Suprapubic skin (tissue), 4 donors: ENCODE data around the gene RARB. TPM values are rescaled to one million over a fixed set of nuclear protein-coding genes. Genes with fewer than 3 reads are reported as not detected.
A peak's percentile ranks its signal among the peaks of the same experiment; 100 is the strongest.

Source experiments
- DNase-seq, 2 donors: peaks; one replicate each; pipeline ENCODE4 v3.0.0-alpha.2; 2019; ENCODE audit warnings: low spot score in 2 of 2
- H3K27ac ChIP-seq: fragments of 200-600 bp; sonication (generic); one replicate; pipeline ENCODE4 v1.5.1; 2019
- H3K27me3 ChIP-seq: fragments of 200-600 bp; sonication (generic); one replicate; pipeline ENCODE4 v1.5.1; 2019
- H3K36me3 ChIP-seq: fragments of 200-600 bp; sonication (generic); one replicate; pipeline ENCODE4 v1.5.1; 2019
- H3K4me1 ChIP-seq: fragments of 200-600 bp; sonication (generic); one replicate; pipeline ENCODE4 v1.5.1; 2019
- H3K4me3 ChIP-seq: fragments of 200-600 bp; sonication (generic); one replicate; pipeline ENCODE4 v1.5.1; 2019; ENCODE audit warnings: mild to moderate bottlenecking
- H3K9me3 ChIP-seq: fragments of 200-600 bp; sonication (generic); one replicate; pipeline ENCODE4 v1.5.1; 2019
- CTCF ChIP-seq, 2 donors: fragments of 200-600 bp in 1 of 2; fragments of 450-650 bp in 1 of 2; sonication (generic) in 1 of 2; IDR thresholded peaks; one replicate each; pipeline ENCODE4 v1.5.1; 2016 to 2019; ENCODE audit warnings: antibody characterized with exemption in 2 of 2, mild to moderate bottlenecking in 1 of 2, moderate library complexity in 1 of 2
- EP300 ChIP-seq: sonication (generic); formaldehyde crosslinking; IDR thresholded peaks from one replicate; pipeline ENCODE4 v1.6.1; 2017; ENCODE audit warnings: antibody characterized with exemption
- POLR2A ChIP-seq, 2 donors: fragments of 450-650 bp; IDR thresholded peaks; one replicate each; pipeline ENCODE4 v1.6.1; 2017; ENCODE audit warnings: antibody characterized with exemption in 2 of 2, mild to moderate bottlenecking in 2 of 2, moderate library complexity in 2 of 2
- POLR2AphosphoS5 ChIP-seq, 3 donors: sonication (generic); formaldehyde crosslinking; IDR thresholded peaks; one replicate each; pipeline ENCODE4 v1.6.1; 2017; ENCODE audit warnings: antibody characterized with exemption in 3 of 3
- WGBS: methylation state at CpG from one replicate; pipeline ENCODE4 v1.1.5; 2018; 5-methylcytosine and 5-hydroxymethylcytosine counted together
- total RNA-seq, 4 donors: library from RNA; depleted of rRNA; stranded (reverse); fragments of >200 nt; gene quantifications; one replicate each; pipeline ENCODE4 v1.1.0, GENCODE V29; 2016

The RARB gene
- total RNA-seq, 4 donors from 2014 or later, result 1.3 to 3.9 (median 1.5) TPM

GRCh38 chr3:25471081-25471768 lies 43.2 kb downstream of the RARB start:
- Histone ChIP-seq H3K4me3 (no peak overlapping the region), H3K4me1 (peaks cover 25% of the 10 kb centered on the region), H3K9me3 (no peaks in the 10 kb centered on the region), H3K27ac (no peak overlapping the region), H3K36me3 (no peaks in the 10 kb centered on the region), H3K27me3 (no peaks in the 10 kb centered on the region)
- no peak for DNase-seq
- TF ChIP-seq POLR2A (IDR thresholded peaks at IDR 0.05) (no peak), EP300 (no peak), POLR2AphosphoS5 (IDR thresholded peaks at IDR 0.05) (no peak), CTCF (IDR thresholded peaks at IDR 0.05) (no peak)
- WGBS, result 32% methylated on average over 9 of the region's 9 CpGs

- Histone ChIP-seq H3K4me1 (peaks cover 25% of the 10 kb centered on the region), H3K27me3 (no peaks in the 10 kb centered on the region), H3K27ac (no peak overlapping the region), H3K9me3 (no peaks in the 10 kb centered on the region), H3K4me3 (no peak overlapping the region), H3K36me3 (no peaks in the 10 kb centered on the region)
- WGBS, result 90% methylated on average over 5 of the region's 5 CpGs
- no peak for DNase-seq
- no peak for TF ChIP-seq POLR2A (IDR thresholded peaks at IDR 0.05)
- TF ChIP-seq EP300, result no peak
- TF ChIP-seq CTCF (IDR thresholded peaks at IDR 0.05), result no peak
- TF ChIP-seq POLR2AphosphoS5 (IDR thresholded peaks at IDR 0.05), result no peak
Measured at GRCh38 chr3:25472153-25472552, 44.1 kb downstream of the RARB start.

- H3K9me3 ChIP-seq, result no peaks in the 10 kb centered on the region
- H3K4me3 ChIP-seq, result no peak overlapping the region
- peak overlapping the region; percentile 7 for H3K27ac ChIP-seq
- H3K4me1 ChIP-seq, result peaks cover 25% of the 10 kb centered on the region
- no peaks in the 10 kb centered on the region for H3K27me3 ChIP-seq
- no peak for TF ChIP-seq EP300
- no peak for TF ChIP-seq POLR2AphosphoS5 (IDR thresholded peaks at IDR 0.05)
- TF ChIP-seq POLR2A (IDR thresholded peaks at IDR 0.05), result no peak
- TF ChIP-seq CTCF (IDR thresholded peaks at IDR 0.05), result no peak
- H3K36me3 ChIP-seq, result no peaks in the 10 kb centered on the region
- 73% methylated on average over 3 of the region's 3 CpGs for WGBS
- DNase-seq, result no peak
Measured at GRCh38 chr3:25472731-25473130, 44.7 kb downstream of the RARB start.

- no peak for TF ChIP-seq EP300
- TF ChIP-seq POLR2A (IDR thresholded peaks at IDR 0.05), result no peak
- peak overlapping the region; percentile 42 for H3K27ac ChIP-seq
- DNase-seq, result no peak
- WGBS, result 56% methylated on average over 2 of the region's 2 CpGs
- no peaks in the 10 kb centered on the region for H3K9me3 ChIP-seq
- no peak overlapping the region for H3K4me3 ChIP-seq
- no peaks in the 10 kb centered on the region for H3K36me3 ChIP-seq
- peaks cover 25% of the 10 kb centered on the region for H3K4me1 ChIP-seq
- H3K27me3 ChIP-seq, result no peaks in the 10 kb centered on the region
Measured at GRCh38 chr3:25473246-25473645, 45.2 kb downstream of the RARB start.

- H3K27me3 ChIP-seq, result no peaks in the 10 kb centered on the region
- H3K27ac ChIP-seq, result peak overlapping the region; percentile 6
- peaks cover 25% of the 10 kb centered on the region for H3K4me1 ChIP-seq
- no peak for TF ChIP-seq CTCF (IDR thresholded peaks at IDR 0.05)
- TF ChIP-seq POLR2AphosphoS5 (IDR thresholded peaks at IDR 0.05), result no peak
- no peak for TF ChIP-seq POLR2A (IDR thresholded peaks at IDR 0.05)
- TF ChIP-seq EP300, result no peak
- H3K4me3 ChIP-seq, result no peak overlapping the region
- no peaks in the 10 kb centered on the region for H3K9me3 ChIP-seq
- no peak for DNase-seq
- 83% methylated on average over 1 of the region's 1 CpG for WGBS
- no peaks in the 10 kb centered on the region for H3K36me3 ChIP-seq
Measured at GRCh38 chr3:25474052-25474451, 46.0 kb downstream of the RARB start.
